Measurements from ENCODE around the gene CEP104.

CEP104 gene

DNA sequence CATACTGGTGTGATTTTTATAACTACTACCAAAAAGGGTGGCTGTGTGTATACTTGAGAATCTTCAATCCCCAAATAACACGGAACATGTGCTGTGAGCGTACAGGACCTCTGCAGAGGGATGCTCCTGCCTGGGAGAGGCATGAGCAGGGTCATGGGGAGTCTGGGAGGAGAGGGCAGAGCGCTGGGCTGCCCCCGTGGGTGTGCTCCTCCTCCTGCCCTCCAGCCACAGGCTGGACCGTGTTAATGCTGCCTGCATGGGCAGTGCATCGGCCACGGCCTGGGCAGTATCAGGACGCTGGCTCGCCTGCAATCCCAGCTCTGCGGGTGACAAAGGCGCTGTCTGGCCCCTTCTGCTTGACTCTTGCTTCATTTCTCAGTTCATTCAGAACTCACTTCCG, 6.2 kb downstream of the CEP104 start:
- H3K27ac ChIP-seq, result no peak overlapping the region
- no peak for TF ChIP-seq CTCF (conservative IDR thresholded peaks at IDR 0.05)

GRCh38 chr1:3847081-3847480, 9.9 kb downstream of the CEP104 start:
- no peak for TF ChIP-seq CTCF (conservative IDR thresholded peaks at IDR 0.05)

DNA sequence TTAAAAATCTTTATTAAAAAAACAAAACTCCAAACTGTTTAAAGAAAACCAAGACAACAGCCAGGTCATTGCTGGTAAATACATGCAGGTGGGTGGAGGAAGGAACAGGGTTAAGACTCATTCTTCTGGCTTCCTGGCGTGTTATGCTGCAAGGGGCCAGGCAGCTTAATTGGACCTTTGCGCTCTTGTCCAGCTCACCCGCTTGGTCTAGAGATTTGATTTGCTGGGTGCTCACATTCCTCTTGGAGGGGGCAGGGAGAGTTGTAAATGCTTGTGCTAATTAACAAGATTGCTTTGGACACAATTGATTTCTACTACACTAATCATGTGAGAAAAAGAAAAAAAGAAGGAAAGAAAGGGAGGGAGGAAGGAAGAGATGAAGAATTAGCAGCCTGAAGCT, 10.5 kb downstream of the CEP104 start:
- TF ChIP-seq CTCF (conservative IDR thresholded peaks at IDR 0.05), result no peak
- H3K27ac ChIP-seq, result no peak overlapping the region

More at GRCh38 chr1:3847081-3847480, 9.9 kb downstream of the CEP104 start:
- H3K27ac ChIP-seq, result no peak overlapping the region

DNA sequence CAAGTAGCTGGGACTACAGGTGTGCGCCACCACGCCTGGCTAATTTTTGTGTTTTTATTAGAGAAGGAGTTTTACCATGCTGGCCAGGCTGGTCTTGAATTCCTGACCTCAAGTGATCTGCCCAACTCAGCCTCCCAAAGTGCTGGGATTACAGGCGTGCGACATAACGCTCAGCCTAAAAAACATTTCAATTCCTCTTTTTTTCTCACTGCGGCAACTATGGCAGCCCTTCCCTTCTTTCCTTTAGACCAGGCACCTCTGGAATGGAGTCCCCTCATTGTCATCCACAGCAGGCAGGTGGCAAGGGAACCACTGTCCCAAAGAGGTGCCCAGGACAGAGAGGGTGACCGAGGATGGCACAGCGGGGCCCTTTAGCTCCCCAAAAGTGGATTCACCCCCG, 14.1 kb downstream of the CEP104 start:
- TF ChIP-seq CTCF (conservative IDR thresholded peaks at IDR 0.05), result no peak
- H3K27ac ChIP-seq, result no peak overlapping the region

DNA sequence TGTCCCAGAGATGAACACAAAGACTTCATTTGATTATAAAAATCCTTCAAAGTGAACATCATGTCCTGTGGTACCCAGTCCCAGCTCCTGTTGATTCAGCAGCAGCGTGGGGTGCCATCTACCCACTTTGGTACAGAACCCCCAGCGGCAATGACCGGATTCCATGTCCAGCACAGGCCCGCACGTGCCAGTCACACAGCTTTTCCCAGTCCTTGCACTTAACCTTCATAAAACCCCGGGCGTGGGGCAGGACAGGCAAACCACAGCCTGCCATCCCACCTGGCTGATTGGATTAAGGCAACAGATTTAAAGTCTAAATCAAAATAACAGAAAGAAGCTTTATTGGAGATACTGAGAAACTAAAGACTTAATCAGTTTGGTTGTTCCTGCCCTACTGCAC, 15.5 kb downstream of the CEP104 start:
- H3K27ac ChIP-seq, result no peak overlapping the region
- no peak for TF ChIP-seq CTCF (conservative IDR thresholded peaks at IDR 0.05)

DNA sequence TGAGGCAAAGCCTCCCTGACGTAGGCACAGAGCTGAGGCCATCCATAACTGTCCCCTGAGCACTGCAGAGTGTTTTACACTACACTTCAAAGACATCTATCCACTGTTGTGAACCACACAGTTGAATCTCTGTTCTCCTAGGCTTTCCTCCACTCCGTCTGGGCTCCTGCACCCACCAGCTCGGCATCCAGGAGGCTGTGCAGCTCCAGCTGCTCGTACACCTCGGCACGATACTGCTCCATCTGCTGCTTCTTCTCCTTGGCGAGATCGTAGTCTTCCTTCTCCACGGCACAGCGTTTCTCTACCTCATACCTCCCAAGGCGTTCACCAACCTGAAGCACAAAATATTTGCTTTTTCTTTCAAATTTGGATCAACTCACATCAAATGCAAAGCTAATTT, 18.2 kb downstream of the CEP104 start:
- no peak for TF ChIP-seq CTCF (conservative IDR thresholded peaks at IDR 0.05)
- no peak overlapping the region for H3K27ac ChIP-seq

DNA sequence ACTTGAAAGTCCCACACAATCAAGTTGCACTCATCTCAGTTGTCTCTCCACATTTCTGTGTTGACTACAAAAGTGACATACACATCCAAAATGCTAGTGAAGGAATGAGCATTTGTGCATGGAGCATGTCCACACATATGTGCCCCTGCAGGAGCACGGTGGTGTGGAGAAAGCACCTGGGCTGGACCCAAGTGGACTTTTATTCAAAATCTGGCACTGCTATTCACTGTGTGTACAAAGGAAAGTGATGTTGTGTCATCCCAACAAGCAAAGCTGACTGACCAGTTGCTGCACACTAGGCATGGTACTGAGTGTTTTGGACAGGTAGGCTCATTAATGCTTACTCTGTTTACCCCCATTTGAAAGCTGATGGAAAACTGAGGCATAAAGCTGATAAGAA, 19.3 kb downstream of the CEP104 start:
- no peak overlapping the region for H3K27ac ChIP-seq
- TF ChIP-seq CTCF (conservative IDR thresholded peaks at IDR 0.05), result no peak

- H3K27ac ChIP-seq, result no peak overlapping the region
- no peak for TF ChIP-seq CTCF (conservative IDR thresholded peaks at IDR 0.05)
Observed at GRCh38 chr1:3837200-3837599, 19.8 kb downstream of the CEP104 start.
